HG02938 (cell line): ENCODE measurements around the gene MYO9B.
"Not testable (repeated sequence)": the region's sequence is repeated elsewhere in the genome, so short reads cannot be mapped to it uniquely, and the experiment has no call there.

Experiments used
- ATAC-seq: cut with Tn5 transposase; IDR thresholded peaks from one replicate; pipeline ENCODE4 v1.9.1; 2021; ENCODE audit warnings: mild to moderate bottlenecking, moderate library complexity; ENCODE audit not compliant: unreplicated experiment

Gene MYO9B

DNA sequence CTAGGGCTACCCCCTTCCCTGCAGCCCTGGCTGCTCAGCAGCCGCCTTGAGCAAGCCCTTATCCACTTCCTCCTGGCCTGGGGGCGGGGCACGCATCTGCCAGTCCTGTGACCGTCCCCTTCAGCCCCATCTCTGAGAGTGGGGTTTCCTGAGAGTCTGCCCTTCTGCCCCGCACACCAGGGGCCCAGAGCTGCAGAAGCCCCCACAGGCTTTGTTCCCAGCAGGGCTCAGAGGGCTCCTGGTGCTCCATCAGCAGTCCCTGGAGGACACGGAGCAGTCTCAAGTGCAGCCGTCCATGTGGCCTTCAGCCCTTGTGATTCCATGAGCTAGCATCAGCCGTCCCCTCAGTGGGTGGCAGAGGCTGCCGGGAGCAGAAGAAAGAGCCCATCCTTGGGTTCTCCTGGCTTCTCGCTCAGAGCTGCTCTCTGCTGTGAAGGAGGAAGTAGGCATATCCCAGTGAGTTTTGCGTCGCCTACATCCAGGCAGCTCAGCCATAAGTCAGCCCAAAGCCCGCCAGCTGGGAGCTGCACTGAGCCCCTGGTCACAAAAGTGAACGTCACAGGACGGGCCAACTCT, 16.3 kb downstream of the MYO9B start:
- ATAC-seq: no peak

DNA sequence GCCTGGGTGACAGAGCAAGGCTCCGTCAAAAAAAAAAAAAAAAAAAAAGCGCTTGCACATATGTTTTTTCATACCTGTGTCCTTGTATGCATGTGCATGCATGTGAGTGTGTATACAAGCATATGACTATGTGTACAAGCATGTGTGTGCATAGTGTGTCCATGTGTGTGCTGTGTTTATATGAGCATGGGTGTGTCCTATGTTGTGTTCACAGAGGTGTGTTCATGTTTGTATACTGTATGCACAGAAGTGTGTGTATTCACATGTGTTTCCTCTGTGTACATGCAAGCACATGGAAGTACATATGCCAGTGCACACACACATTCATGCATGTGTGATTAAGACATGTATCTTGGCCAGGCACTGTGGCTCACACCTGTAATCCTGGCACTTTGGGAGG, 17.1 kb downstream of the MYO9B start:
- ATAC-seq: no peak

DNA sequence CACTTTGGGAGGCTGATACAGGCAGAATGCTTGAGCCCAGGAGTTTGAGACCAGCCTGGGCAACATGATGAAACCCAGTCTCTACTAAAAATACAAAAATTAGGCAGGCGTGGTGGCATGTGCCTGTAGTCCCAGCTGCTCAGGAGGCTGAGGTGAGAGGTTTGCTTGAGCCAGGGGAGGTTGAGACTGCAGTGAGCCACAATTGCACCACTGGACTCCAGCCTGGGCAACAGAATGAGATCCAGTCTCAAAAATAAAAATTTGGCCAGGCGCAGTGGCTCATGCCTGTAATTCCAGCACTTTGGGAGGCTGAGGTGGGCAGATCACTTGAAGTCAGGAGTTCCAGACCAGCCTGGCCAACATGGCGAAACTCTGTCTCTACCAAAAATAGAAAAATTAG, 19.1 kb downstream of the MYO9B start:
- not testable (repeated sequence) for ATAC-seq

DNA sequence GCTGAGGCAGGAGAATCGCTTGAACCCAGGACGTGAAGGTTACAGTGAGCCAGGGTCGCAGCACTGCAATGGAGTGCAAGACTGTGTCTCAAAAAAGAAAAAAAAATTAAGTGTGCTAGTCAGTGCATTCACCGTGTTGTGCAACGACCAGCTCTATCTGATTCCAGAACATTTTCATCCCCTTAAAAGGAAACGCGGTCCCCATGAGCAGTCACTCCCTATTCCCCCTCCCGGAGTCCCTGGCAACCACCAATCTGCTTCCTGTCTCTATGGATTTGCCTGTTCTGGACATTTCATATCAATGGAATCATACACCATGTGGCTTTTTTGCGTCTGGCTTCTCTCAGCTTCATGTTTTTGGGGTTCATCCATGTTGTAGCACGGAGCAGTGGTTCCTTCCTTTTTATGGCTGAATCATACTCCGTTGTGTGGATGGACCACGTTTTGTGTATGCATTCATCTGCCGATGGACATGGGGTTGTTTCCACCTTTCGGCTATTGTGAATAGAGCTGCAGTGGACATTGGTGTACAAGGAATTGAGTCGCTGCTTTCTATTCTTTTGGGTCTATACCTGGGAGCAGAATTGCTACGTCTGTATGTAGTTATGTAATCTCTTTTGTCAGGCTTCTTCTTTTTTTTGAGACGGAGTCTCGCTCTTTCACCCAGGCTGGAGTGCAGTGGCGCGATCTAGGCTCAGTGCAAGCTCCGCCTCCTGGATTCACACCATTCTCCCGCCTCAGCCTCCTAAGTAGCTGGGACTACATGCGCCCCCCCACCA, 19.8 kb downstream of the MYO9B start:
- ATAC-seq: no peak

DNA sequence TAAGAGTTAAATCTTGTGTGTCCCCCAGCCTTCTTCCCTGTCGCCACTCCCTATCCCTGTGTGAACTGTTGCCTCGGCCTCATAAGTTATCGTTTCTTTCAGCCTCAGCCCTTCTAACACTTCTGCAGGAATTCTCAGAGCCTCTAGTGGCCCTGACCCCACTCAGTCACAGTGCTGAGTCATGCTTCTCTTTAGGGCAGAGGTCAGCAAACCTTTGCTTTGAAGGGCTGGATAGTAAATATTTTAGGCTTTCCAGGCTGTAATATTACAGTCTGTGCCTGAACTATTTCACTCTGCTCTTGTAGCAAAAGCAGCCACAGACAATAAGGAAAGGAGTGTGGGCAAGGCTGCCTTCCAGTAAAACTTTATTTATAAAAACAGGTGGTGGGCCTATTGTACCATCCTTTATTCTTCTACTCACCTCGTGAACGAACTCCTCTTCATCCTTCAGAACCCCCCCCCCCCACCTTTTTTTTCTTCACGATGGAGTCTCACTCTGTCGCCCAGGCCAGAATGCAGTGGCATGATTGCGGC, 22.1 kb downstream of the MYO9B start:
- no peak for ATAC-seq

- ATAC-seq: no peak
Observed at GRCh38 chr19:17098326-17098725, 22.7 kb downstream of the MYO9B start.

DNA sequence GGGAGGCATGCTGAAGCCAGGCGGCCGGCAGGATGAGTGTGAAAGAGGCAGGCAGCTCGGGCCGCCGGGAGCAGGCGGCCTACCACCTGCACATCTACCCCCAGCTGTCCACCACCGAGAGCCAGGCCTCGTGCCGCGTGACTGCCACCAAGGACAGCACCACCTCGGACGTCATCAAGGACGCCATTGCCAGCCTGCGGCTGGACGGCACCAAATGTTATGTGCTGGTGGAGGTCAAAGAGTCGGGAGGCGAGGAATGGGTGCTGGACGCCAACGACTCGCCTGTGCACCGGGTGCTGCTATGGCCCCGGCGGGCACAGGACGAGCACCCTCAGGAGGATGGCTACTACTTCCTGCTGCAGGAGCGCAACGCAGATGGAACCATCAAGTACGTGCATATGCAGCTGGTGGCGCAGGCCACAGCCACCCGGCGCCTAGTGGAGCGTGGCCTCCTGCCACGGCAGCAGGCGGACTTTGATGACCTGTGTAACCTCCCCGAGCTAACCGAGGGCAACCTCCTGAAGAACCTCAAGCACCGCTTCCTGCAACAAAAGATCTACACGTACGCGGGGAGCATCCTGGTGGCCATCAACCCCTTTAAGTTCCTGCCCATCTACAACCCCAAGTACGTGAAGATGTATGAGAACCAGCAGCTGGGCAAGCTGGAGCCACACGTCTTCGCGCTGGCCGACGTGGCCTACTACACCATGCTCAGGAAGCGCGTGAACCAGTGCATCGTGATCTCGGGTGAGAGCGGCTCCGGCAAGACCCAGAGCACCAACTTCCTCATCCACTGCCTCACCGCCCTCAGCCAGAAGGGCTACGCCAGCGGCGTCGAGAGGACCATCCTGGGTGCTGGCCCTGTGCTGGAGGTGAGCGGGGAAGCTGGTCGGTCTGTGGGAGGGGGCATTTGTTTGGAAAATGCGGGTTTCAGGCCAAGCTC, 26.4 kb downstream of the MYO9B start:
- ATAC-seq: no peak

DNA sequence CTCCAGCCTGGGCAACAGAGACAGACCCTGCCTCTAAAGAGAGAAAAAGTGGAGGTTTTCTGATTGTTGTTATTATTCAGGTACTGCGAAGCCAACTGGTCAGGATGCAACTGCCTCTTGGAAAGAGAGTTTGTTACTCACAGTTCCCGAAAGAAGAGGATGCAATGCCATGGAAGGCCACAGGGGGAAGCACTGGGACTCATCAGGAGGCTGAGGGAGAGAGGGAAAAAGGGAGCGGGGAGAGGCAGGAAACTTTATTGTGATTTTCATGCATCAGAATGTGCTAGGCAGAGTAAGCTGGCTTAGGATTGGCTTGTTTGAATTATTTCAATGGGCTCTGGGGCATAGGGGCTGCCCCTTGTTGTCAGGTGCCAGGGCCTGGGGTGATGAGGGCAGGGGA, 27.6 kb downstream of the MYO9B start:
- ATAC-seq: no peak

DNA sequence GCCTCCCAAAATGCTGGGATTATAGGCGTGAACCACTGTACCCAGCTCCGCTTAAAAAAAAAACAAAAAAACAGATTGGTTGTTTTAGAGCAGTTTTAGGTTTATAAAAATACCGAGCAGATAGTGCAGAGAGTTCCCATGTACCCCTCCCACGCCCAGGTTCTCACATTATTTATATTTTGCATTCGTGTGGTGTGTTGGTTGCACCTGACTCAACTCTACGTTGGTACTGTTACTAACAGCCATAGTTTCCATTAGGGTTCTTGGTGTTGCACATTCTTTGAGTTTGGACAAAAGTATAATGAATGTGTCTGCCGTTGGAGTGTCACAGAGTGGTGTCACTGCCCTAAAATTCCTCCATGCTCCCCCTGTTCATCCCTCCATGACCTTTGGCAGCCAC, 29.1 kb downstream of the MYO9B start:
- no peak for ATAC-seq

DNA sequence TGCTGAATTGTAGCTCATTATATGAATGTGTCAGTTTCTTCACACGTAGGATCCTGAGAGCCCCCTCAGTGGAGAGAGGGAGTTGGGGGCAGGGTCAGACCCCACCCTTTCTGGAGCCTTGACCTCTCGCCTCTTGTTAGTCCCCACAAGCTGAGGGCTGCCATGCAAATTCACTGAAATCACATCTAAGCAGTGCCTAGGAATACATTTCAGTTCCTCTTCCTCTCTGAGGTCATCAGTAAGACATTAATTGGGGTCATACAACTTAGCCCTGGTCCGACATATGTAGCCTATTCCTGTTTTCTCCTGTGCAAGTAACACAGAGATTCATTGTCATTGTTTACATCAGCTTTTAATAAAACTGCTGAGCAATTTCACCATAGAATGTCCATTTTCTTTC, 30.0 kb downstream of the MYO9B start:
- no peak for ATAC-seq

DNA sequence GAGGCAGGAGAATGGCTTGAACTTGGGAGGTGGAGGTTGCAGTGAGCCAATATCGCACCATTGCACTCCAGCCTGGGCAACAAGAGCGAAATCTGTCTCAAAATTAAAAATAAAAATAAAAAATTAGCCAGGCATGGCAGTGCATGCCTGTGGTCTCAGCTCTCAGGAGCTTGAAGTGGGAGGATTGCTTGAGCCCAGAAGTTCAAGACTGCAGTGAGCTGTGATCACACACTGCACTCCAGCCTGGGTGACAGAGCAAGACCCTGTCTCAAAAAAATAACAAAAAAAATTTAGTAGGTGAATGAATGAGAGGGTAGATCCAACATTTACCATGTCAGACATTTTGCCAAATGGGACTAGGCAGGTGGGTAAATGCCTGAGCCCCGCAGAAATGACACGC, 31.4 kb downstream of the MYO9B start:
- ATAC-seq: not testable (repeated sequence)

GRCh38 chr19:17107546-17108452, 32.2 kb downstream of the MYO9B start:
- no peak for ATAC-seq

- no peak for ATAC-seq
Observed at GRCh38 chr19:17108453-17108784, 32.8 kb downstream of the MYO9B start.

GRCh38 chr19:17109300-17109699, 33.7 kb downstream of the MYO9B start:
- ATAC-seq: no peak

DNA sequence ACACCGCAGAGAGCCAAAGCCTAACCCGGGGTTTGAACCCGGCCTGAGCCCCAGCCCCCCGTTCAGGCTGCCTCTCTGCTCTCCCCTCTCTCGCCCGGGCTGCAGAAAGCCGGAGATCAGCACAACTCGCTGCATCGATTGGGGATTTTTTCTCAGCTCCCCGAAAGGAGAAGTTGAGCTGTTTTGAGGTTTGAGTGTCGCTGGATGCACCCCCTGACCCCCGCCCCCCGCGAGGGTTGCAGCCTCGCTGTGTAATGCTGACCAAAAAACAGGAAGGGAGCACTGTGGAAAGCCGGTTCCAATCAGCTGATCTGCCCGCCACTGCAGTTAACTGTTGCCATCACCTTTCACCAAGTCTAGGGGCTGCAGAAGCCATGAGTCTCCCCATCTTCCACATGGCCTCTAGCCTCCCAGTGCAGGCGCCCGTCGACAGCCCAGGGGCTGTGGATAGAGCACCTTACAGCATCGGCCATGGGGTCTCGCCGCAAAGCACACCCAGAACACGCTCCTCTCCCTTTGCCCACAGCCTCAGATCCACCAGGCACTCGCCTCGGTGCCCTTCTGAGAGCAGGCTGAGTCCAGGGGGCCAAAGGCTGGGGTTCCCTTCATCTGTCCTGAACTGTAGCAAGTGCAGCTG, 34.5 kb downstream of the MYO9B start:
- no peak for ATAC-seq

- no peak for ATAC-seq
Observed at GRCh38 chr19:17110599-17110966, 35.0 kb downstream of the MYO9B start.

GRCh38 chr19:17111766-17112165, 36.2 kb downstream of the MYO9B start:
- ATAC-seq: no peak

DNA sequence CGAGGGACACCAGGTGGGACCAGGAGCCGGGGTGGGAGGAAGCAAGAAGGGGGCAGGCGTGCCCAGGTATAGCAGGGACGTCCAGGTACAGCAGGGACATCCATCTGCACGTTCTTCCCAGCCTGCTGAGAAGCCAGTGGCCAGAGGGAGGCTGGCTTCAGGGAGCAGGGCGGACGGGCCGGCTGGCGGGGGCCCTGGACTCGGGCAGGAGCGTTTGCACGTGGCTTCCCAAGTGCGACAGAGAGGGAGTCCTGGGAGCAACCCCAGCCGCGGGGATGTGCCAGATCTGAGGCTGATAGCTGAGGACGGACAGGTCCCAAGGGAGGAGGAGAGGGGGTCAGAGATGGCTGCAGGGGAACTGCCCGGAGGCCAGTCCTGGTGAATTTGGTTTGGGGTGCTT, 36.7 kb downstream of the MYO9B start:
- no peak for ATAC-seq

GRCh38 chr19:17112700-17113099, 37.1 kb downstream of the MYO9B start:
- no peak for ATAC-seq

DNA sequence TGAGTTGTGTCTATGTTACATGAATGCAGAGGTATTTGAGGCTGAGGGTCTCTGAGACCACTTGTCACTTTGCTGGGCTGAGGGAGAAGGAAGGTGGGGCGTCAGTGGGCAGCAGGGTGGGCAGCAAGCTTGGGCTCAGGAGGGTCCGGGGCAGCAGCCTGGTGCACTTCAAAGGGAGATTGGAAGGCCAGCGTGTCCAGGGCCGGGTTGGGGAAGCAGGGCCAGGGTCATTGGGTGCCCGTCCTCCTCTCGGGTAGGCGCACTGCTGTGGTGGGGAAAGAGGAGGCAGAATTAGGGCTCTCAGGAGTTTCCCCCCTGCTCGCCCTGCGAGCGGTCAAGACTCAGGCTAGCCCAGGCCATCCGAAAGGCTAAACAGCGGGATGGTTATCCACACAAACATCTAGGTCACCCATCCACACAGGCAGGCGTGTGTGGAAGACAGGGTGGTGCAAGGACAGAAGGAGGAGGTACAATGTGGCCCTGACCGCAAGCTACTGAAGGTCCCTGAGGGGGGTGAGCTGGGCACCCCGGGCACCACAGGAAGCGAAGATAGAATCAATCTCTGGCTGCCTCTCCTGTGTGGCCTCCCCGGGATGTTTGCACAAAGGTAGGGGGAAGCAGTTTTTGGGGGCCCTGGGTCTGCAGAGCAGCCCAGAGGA, 37.7 kb downstream of the MYO9B start:
- no peak for ATAC-seq
